ENCODE results near the gene SETBP1. TPM values are rescaled to one million over a fixed set of nuclear protein-coding genes. Genes with fewer than 3 reads are reported as not detected.
A peak's percentile ranks its signal among the peaks of the same experiment; 100 is the strongest.

The SETBP1 gene
- total and polyA plus RNA-seq, 2 of the 8 experiments (the other 6 are each of a cell fraction or from before 2014, with no cell fraction given): 2.0 to 6.5 TPM

DNA sequence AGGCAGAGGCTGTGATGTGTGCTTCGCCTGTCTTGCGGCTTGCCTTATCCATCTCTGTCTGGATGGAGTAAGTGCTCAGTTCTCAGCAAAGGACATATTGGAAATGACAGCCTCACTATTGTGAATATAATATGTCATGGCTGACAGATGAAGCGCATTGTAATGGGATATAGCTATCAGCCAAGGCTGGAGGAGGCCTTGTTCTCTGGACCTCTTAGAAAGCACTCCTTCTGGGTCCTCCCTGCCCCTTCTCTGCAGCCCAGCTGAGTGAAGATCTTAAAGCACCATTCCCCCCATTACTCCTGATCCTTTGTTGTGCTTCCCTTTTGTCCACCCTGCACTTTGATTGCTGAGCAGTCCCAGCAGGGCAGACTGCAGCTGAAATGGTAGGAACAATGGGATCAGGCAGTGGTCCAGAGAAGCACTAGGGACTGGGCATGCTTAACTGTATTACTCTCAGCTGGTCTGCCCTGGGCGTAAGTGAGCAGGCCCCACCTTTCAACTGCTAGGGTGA lies 265.3 kb downstream of the SETBP1 start (continued):
- TF ChIP-seq CHD7 (IDR thresholded peaks at IDR 0.05; ENCODE audit: insufficient replicate concordance, low read length) (no peak), NANOG (IDR thresholded peaks at IDR 0.05; ENCODE audit: insufficient read depth, low read depth, low read length, poor library complexity, severe bottlenecking) (peak; percentile 92), CHD1 (IDR thresholded peaks at IDR 0.05; ENCODE audit: low read depth, low read length) (no peak), HDAC6 (IDR thresholded peaks at IDR 0.05; ENCODE audit: low read depth, low read length) (no peak), TAF7 (optimal IDR thresholded peaks at IDR 0.05; ENCODE audit: borderline replicate concordance, low read depth, low read length) (no peak), CEBPB (IDR thresholded peaks at IDR 0.05; ENCODE audit: low read depth, low read length) (no peak)
- TF ChIP-seq, protein P1, sequence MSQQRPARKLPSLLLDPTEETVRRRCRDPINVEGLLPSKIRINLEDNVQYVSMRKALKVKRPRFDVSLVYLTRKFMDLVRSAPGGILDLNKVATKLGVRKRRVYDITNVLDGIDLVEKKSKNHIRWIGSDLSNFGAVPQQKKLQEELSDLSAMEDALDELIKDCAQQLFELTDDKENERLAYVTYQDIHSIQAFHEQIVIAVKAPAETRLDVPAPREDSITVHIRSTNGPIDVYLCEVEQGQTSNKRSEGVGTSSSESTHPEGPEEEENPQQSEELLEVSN (IDR thresholded peaks at IDR 0.05): no peak

Data from H1 (cell line).